ENCODE results near the gene MAST4.
"Not testable (repeated sequence)": the region's sequence is repeated elsewhere in the genome, so short reads cannot be mapped to it uniquely, and the experiment has no call there.

MAST4 gene

GRCh38 chr5:66814146-66814991 is 218.2 kb downstream of the MAST4 start:
- peak in 1 of 2 donors; percentile 70 for DNase-seq

GRCh38 chr5:66818304-66818934 is 222.2 kb downstream of the MAST4 start:
- no peak for DNase-seq

- DNase-seq: no peak
Observed at GRCh38 chr5:66818935-66819328, 222.7 kb downstream of the MAST4 start.

GRCh38 chr5:66820630-66821207 is 224.5 kb downstream of the MAST4 start:
- DNase-seq: no peak

- peak in 1 of 2 donors; percentile 2 for DNase-seq
Observed at GRCh38 chr5:66821688-66822429, 225.7 kb downstream of the MAST4 start.

- DNase-seq: not testable (repeated sequence)
Observed at GRCh38 chr5:66822906-66823305, 226.7 kb downstream of the MAST4 start.

- no peak for DNase-seq
Observed at GRCh38 chr5:66824476-66824875, 228.3 kb downstream of the MAST4 start.

- no peak for DNase-seq
Observed at GRCh38 chr5:66826263-66826662, 230.1 kb downstream of the MAST4 start.

- DNase-seq: no peak
Observed at GRCh38 chr5:66826696-66827095, 230.5 kb downstream of the MAST4 start.

GRCh38 chr5:66828046-66828547 is 231.9 kb downstream of the MAST4 start:
- no peak for DNase-seq

GRCh38 chr5:66828548-66829357 is 232.6 kb downstream of the MAST4 start:
- DNase-seq: no peak

GRCh38 chr5:66829358-66829674 is 233.1 kb downstream of the MAST4 start:
- DNase-seq: no peak

GRCh38 chr5:66829826-66830225 is 233.6 kb downstream of the MAST4 start:
- no peak for DNase-seq

GRCh38 chr5:66830636-66831035 is 234.4 kb downstream of the MAST4 start:
- no peak for DNase-seq

GRCh38 chr5:66839636-66840185 is 243.5 kb downstream of the MAST4 start:
- peak; percentile 29 to 42 for DNase-seq

GRCh38 chr5:66840511-66841013 is 244.4 kb downstream of the MAST4 start:
- peak; percentile 61 to 69 for DNase-seq

- DNase-seq: no peak
Observed at GRCh38 chr5:66841264-66841663, 245.1 kb downstream of the MAST4 start.

GRCh38 chr5:66842540-66842939 is 246.3 kb downstream of the MAST4 start:
- DNase-seq: no peak

- no peak for DNase-seq
Observed at GRCh38 chr5:66843065-66843464, 246.9 kb downstream of the MAST4 start.

GRCh38 chr5:66848749-66849641 is 252.8 kb downstream of the MAST4 start:
- DNase-seq: no peak

- no peak for DNase-seq
Observed at GRCh38 chr5:66849803-66850202, 253.6 kb downstream of the MAST4 start.

Measured in inflammatory macrophage treated with lipopolysaccharide for 1 hour (primary cell).